AG04449 (cell line): ENCODE data around the gene DNAJC25.

Experiments
- CTCF ChIA-PET: fragments of 350-600 bp; formaldehyde crosslinking; extraction: SDS; loops from one replicate; lab custom pipeline; 2021; ENCODE audit warnings: antibody characterized with exemption; lab: Yijun Ruan, JAX
- POLR2A ChIA-PET: fragments of 400-600, 350-600 bp; formaldehyde crosslinking; extraction: SDS; loops from one replicate; lab custom pipeline; 2020; ENCODE audit warnings: antibody characterized with exemption, inconsistent platforms; lab: Yijun Ruan, JAX
- DNase-seq: peaks from one replicate; pipeline ENCODE4 v3.0.0-alpha.2; 2010; ENCODE audit warnings: low read depth, low spot score
- H3K4me3 ChIP-seq: 2 replicates; pipeline ENCODE4 v1.5.1; 2011; ENCODE audit warnings: low read depth, mild to moderate bottlenecking, control low read depth, low read length
- TF ChIP-seq, protein P1 (sequence below): IDR thresholded peaks from one replicate; pipeline ENCODE4 v1.5.1; 2011; ENCODE audit warnings: mild to moderate bottlenecking, moderate library complexity, low read length, control low read depth, inconsistent platforms; ENCODE audit not compliant: insufficient read depth; ENCODE audit errors: missing control alignments

Gene DNAJC25

DNA sequence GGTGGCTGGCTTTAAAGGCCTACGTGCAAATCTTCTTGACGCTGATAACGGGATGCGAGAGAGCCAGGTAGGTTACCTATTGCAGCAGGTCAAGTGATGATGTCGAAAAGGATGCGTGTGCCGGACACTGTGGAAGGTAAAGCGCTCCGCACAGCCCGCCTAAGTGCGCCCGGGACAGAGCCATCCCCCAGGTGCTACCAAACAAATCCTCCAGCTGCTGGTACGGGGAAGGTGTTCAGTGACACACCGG, 245 bp upstream of the DNAJC25 start:
- TF ChIP-seq, protein P1, sequence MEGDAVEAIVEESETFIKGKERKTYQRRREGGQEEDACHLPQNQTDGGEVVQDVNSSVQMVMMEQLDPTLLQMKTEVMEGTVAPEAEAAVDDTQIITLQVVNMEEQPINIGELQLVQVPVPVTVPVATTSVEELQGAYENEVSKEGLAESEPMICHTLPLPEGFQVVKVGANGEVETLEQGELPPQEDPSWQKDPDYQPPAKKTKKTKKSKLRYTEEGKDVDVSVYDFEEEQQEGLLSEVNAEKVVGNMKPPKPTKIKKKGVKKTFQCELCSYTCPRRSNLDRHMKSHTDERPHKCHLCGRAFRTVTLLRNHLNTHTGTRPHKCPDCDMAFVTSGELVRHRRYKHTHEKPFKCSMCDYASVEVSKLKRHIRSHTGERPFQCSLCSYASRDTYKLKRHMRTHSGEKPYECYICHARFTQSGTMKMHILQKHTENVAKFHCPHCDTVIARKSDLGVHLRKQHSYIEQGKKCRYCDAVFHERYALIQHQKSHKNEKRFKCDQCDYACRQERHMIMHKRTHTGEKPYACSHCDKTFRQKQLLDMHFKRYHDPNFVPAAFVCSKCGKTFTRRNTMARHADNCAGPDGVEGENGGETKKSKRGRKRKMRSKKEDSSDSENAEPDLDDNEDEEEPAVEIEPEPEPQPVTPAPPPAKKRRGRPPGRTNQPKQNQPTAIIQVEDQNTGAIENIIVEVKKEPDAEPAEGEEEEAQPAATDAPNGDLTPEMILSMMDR: peak; percentile 6
- no peak for DNase-seq
- ChIA-PET POLR2A (interaction anchor here (0.8 to 2.0 kb wide), 5 partner anchors 15 to 180 kb away, joined by 3 to 13 read pairs (median 4); partner anchors contain the start of gene GNG10), CTCF (interaction anchor here (0.8 kb wide), 1 partner anchor 445 kb away, joined by 3 read pairs; no protein-coding TSS in a partner anchor)
- peak overlapping the region; percentile 93 for H3K4me3 ChIP-seq

DNA sequence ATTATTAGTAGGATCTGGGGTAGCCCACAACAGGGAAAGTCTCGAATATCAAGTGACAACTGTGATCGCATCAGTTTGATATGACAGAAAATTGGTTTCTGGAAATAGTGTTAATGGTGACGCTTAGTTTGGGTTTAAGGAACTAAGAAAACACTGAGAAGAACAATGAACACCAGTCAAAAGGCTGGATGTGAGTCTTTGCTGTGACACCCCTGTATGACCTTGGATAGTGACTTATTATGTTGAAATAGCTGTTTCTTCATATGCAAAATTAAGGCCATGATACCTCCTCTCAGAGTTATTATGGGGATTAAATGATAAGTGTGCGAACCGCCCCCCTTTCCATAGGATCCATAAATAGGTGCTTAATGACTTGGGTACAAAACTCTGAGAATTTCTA, 926 bp downstream of the DNAJC25 start:
- peak overlapping the region; percentile 93 for H3K4me3 ChIP-seq
- CTCF ChIA-PET: no interaction called here
- POLR2A ChIA-PET: interaction anchor here (1.3 to 2.0 kb wide), 2 partner anchors 30 to 96 kb away, joined by 6 to 13 read pairs; partner anchors contain the start of gene GNG10
- no peak for DNase-seq
- TF ChIP-seq, protein P1: no peak

DNA sequence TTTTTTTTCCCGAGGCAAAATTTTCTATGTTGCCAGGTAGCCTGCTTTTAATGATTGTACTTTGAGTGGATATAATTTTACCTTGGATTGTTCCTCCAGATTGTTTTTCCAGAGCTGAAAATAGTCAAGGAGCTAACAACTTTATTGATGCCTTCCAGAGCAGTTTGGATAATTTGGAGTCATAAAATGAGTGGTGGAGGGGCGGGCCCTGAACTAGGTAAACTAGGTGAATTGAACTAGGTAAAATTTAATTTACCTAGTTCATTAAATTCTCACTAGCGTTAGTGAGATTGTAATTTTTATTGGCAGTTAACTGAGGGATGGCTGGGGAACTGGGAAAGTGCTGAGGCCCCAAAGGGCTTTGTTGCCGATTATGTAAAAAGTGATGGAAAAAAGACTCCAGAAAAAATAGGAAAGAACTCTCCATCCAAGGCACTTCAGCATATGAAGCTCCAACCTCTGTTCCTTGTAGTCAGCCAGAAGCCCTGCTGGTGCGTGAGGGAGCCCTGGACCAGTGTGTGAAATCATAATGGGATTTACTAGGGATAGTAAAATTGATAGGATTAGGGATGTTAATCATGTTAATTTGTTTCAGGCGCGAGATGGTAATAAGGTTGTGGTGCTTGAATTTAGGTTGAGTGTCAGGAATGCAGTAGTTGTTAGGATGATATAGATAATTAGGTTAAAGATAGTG, 1.7 kb downstream of the DNAJC25 start:
- TF ChIP-seq, protein P1: no peak
- ChIA-PET CTCF (interaction anchor here (0.7 to 1.0 kb wide), 2 partner anchors 10 to 87 kb away, joined by 3 read pairs; no protein-coding TSS in a partner anchor), POLR2A (interaction anchor here (2.0 kb wide), 1 partner anchor 29 kb away, joined by 13 read pairs; the partner anchor contains the start of gene GNG10)
- H3K4me3 ChIP-seq: peak overlapping the region; percentile 93
- no peak for DNase-seq

DNA sequence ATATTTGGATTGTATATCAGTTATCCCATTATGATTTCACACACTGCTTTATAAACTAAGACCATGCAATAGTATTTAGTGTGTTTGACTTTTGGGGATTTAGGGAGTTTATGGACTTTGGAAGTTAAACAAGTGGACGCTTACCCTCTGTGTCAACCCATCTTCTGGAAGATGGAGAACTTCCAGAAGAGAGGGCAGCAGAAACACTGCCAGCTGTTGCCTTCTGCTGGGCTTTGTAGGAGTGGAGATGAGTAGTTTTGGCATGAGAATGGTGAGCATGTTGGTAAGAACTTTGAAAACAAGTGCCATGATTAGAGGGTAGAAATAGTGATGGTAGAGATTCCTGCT, 2.2 kb downstream of the DNAJC25 start:
- DNase-seq: no peak
- TF ChIP-seq, protein P1: no peak
- CTCF ChIA-PET: interaction anchor here (1.0 kb wide), 1 partner anchor 9 kb away, joined by 3 read pairs; no protein-coding TSS in a partner anchor
- H3K4me3 ChIP-seq: no peak overlapping the region
- POLR2A ChIA-PET: no interaction called here

DNA sequence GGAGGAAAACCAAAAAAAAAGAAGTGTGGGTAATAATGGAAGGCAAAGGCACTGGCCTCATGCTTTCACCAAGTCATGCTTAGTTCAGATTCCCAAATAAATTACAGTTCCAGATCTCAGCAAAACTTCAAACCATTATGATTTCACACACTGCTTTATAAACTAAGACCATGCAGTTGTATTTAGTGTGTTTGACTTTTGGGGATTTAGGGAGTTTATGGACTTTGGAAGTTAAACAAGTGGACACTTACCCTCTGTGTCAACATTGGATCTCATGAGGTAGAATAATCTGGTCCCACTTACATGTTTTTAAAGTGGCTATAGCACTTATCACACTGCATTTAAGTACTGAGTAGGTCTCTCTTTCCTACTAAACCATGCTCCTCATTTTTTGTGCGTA, 3.7 kb downstream of the DNAJC25 start:
- ChIA-PET POLR2A (no interaction called here), CTCF (no interaction called here)
- no peak for DNase-seq
- no peak overlapping the region for H3K4me3 ChIP-seq
- TF ChIP-seq, protein P1: no peak

DNA sequence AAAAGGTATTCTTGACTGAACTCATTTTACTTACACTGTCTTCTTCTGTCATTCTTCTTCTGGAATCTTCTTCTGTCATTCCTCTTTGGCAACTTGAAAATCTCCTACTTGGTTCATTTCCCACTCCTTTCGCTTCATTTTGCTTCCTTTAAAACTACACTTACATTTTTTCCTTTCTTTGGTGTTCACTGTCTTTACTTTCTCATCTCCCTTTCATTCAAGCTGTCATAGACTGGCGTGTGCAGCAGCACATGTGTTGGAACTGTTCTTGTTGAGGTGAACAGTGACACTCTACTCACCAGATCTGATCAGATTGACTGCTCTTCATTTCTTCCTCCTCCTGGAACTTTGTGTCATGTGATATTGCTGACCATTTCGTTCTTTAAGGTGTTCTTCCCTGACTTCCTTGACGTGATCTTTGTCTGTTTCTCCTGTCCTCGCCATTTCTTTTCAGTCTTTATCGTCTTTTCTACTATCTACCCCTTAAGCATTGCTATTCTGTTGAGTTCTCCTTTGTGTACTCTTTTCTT, 6.4 kb downstream of the DNAJC25 start:
- TF ChIP-seq, protein P1: no peak
- POLR2A ChIA-PET: no interaction called here
- no peak for DNase-seq
- CTCF ChIA-PET: interaction anchor here (1.0 to 1.1 kb wide), 2 partner anchors 7 to 55 kb away, joined by 3 read pairs; no protein-coding TSS in a partner anchor
- H3K4me3 ChIP-seq: no peak overlapping the region
